GM18907 (cell line): ENCODE data around the gene SYNPO.

Experiments
- ATAC-seq: cut with Tn5 transposase; IDR thresholded peaks from one replicate; pipeline ENCODE4 v1.9.1; 2021; ENCODE audit warnings: mild to moderate bottlenecking, moderate library complexity; ENCODE audit not compliant: unreplicated experiment

Gene SYNPO

GRCh38 chr5:150641824-150642566 lies 1.5 kb downstream of the SYNPO start:
- no peak for ATAC-seq

DNA sequence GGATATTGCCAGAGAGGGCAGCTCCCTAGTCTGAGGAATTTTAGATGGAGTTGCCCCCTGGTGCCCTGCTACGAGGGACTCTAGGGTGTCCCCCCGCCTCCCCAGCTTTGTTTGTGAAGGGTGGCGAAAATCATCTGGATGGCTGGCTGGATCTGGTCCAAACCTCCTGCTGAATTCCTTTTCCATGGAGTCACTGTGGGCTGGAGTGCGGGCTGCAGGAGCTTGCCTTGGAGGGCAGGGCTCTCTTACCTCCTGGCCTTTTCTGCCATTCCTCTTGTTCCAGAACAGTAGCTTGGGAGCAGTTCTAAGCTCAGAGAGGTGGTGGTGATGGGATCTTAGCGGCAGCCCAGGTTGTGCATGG lies 2.1 kb downstream of the SYNPO start:
- ATAC-seq: no peak

- ATAC-seq: no peak
These were observed 2.7 kb downstream of the SYNPO start for GRCh38 chr5:150642991-150643710.

DNA sequence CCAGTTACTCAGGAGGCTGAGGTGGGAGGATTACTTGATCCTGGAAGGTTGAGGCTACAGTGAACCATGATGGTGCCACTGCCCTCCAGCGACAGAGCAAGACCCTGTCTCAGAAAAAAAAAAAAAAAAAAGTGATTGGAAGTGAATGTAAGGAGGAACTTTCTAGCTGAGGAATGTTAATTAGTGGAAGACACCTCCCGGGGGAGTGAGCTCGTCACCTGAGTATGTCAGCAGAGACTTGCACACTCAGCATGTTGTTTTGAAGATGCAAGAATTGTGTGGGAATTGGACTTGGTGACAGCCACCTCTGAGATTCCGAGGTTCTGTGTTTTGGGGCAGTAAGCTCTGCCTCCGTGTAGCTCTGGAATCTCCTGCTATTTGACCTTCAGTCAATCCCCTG lies 3.6 kb downstream of the SYNPO start:
- no peak for ATAC-seq

DNA sequence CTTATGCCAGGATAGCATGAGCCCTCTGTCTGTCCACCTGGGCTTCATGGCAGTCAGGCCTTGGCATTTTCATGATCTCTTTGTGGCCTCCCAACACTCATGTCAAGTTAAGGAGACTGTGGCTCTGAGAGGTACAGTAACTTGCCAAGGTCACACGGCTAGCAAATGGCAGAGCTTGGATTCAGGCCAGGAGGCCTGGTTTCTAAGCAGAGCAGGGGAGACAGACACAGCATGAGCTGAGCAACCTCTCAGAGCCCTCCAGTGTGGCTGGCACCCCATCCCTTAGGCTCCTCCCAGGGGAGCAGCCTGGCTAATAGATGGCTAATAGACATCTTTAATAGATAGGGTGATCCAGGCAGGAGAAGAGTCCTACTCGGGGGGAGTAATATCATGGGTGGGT lies 4.1 kb downstream of the SYNPO start:
- no peak for ATAC-seq

DNA sequence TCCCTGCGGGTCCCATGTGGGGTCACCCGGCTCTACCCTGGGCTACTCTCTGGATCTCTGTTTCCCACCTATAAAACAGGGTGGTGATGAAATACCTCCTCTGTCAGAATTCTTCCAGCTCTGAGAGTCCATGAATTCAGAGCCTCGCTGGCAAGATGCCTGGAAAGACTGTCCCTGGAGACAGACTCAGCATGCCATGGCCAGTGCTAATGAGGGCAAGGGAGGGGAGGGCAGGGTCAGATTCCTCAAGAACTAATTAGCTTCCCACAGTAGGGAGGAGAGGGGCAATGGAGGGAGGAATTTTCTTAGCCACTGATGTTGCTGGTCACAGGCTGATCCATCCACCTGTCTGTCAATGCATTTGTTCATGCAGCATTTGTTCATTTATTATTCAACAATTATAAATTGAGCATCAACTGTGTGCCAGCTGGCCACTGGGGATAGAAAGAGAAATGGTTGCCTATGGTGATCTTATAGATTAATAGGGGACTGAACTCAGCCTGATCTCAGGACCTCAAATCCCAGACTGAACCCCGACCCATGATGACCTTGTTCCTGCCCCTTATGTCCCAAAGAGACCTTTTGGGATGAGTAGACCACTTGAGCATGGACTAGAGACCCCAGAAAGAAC lies 4.7 kb downstream of the SYNPO start:
- ATAC-seq: no peak

DNA sequence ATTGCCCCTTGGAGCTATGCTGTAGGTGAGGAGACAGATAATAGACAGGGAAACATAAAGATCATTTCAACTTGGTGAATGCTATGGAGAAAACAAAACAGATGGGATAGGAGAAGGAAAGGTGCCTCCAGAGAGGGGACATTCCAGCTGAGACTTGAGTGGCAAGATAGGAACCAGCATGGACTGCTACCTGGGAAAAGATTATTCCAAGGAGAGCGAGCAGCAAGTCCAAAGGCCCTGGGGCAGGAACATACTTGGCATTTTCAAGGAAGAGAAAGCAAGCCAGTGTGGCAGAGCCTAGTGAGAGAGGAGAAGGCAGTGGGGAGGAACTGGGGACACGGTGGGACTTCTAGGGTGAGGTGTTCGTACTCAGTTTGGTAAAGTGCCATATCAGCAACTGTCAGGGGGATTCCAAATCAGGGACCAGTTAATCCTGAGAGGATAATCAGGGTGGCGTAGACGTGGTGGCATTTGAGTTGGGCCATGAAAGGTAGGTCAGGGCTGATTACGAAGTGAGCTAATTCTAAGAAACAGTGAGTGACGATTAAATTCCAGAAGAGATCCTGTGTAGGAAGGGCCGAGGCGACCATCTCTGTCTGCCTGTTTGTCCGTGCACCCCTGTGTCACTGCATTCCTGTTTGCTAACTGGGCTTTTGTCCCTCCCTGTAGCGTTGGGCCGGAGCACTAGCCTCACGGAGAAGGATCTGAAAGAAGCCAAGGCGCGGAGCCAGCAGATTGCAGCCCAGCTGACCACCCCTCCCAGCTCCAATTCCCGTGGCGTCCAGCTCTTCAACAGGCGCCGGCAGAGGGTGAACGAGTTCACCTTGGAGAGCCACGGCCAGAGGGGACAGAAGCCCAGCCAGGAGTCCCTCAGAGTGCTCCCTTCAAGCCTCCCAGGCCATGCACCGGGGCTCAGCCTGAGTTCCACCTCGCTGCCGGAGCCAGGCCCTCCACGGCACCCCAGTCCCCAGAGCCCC lies 7.1 kb downstream of the SYNPO start:
- ATAC-seq: no peak

GRCh38 chr5:150648294-150649107 lies 8.0 kb downstream of the SYNPO start:
- ATAC-seq: no peak

DNA sequence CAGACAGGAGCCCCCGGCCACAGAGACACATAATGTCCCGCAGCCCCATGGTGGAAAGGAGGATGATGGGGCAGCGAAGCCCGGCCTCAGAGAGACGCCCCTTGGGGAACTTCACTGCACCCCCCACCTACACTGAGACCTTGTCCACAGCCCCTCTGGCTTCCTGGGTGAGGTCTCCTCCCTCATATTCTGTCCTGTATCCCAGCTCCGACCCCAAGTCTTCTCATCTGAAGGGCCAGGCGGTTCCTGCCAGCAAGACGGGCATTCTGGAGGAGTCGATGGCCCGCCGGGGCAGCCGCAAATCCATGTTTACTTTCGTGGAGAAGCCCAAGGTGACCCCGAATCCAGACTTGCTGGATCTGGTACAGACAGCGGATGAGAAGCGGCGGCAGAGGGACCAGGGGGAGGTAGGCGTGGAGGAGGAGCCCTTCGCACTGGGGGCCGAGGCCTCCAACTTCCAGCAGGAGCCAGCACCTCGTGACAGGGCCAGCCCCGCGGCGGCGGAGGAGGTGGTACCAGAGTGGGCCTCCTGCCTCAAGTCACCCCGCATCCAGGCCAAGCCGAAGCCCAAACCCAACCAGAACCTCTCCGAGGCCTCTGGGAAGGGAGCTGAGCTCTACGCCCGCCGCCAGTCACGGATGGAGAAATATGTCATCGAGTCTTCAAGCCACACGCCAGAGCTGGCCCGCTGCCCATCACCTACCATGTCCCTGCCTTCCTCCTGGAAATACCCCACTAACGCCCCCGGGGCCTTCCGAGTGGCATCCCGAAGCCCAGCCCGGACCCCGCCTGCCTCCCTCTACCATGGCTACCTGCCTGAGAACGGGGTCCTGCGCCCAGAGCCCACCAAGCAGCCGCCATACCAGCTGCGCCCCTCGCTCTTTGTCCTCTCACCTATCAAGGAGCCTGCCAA lies 8.9 kb downstream of the SYNPO start:
- no peak for ATAC-seq

GRCh38 chr5:150650021-150651006 lies 9.9 kb downstream of the SYNPO start:
- no peak for ATAC-seq

DNA sequence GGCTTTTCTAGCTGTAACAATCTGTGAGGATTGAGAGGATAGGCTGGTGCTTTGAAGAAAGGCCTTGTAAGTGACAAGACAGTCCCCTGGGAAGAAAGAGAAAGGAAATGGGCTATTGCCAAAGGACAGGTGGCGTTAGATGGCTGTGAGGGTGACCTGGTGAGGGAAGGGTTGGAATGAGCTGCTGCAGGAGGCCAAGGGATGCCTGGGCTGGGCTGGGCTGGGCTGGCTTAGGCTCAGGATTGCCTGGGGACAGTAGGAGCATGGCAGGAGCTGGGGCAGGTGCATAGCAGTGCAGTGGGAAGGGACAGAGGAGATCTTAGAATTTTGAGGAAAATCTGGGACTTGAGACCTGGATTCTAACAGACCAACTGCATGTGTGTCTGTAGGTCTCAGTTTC lies 10.9 kb downstream of the SYNPO start:
- no peak for ATAC-seq

DNA sequence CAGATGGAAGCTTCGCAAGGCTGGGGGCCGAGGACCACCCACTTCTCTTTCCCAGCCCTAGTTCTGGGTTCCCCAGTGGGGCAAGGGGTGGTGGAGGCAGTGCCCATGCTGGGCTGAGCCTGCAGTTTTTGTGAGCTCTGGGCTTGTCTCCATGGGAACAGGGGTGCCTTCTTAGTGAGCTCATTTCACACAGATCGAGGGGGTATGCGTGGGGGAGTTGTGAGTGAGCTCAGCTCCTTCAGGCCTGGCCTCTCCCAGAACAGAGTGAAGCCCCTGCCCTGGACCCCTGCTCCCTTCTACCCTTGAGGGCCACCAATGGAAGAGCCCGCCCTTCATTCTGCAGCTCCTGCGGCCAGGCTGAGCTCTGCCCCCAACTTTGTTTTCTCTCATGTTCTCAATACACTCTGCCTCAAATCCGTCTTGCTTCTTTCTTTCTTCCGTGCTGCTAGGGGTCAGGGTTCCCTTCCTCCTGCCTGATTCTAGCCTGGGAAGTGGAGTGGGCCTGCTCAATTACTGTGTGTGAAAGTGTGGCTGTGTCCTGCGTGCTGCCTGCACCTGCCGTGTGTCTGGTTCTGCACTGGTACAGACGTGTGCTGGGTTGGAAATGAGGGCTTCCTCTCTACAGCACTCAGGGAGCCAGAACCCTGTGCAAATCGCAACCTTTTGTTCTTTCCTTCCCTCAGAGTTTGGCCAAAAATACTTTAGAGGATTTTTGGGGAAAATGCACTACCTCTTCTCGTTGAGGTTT lies 11.6 kb downstream of the SYNPO start:
- ATAC-seq: no peak

GRCh38 chr5:150653145-150653761 lies 12.8 kb downstream of the SYNPO start:
- no peak for ATAC-seq

DNA sequence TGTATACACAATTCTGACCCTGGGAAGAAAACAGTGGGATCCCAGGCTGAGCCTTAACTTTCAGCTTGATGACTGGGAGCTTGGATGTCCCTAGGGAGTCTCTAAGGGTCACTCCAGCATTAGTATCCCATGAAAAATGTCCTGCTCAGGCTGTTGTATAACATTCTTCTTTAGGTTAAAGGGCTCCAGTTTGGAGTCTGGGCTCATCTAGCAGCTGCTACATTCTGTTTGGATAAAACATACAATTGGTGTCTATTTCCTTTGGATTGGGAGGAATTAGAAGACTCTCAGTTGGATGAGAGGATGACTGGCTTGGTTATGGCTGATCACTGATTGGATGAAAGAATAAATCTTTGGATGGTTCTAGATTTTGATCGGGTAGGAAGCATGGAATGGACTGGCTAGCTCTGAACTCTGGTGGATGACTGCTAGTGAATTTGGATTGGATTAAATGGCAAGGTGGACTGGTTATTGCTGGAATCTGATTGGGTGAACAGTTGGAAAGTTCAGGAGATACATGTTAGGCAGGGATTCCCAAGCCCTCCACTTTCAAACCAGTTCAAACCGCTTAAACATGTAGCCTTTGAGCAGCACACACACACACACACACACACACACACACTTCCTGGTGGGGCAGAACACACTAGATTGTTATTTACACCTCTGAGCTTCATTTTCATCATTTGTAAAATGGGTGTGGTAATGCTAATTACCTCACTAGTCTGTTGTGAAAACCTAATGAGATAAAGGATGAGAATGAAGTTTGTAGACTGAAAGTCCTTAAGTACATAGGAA lies 13.5 kb downstream of the SYNPO start:
- ATAC-seq: no peak

DNA sequence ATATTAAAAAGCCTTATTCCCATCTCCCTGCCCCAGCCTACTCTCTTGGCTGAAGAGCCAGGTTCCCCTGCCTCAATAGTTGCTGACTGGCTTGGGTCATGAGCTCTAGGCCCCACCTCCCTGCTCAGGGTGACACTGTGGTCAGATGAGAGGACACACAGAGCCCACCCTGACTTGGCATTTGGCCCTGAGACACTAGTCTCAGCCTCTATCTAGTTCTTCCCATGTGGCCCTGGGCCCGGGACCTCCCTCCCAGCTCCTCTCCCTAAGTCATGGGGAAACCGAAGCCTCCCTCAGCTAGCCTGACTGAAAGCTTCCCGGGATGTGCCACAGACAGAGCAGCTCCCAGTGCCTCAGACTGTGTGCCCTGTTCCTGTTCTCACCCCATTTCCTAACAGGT lies 14.8 kb downstream of the SYNPO start:
- no peak for ATAC-seq
